ENCODE data around the gene MAGEA4.
"Not testable (repeated sequence)": the region's sequence is repeated elsewhere in the genome, so short reads cannot be mapped to it uniquely, and the experiment has no call there.

Gene MAGEA4

GRCh38 chrX:151896734-151897474, 15.8 kb upstream of the MAGEA4 start:
- TF ChIP-seq TAF1 (IDR thresholded peaks at IDR 0.05; ENCODE audit: low read depth, low read length) (no peak), POU2F2 (IDR thresholded peaks at IDR 0.05; ENCODE audit: low read depth, low read length) (no peak), POLR2A (IDR thresholded peaks at IDR 0.05; ENCODE audit: low read depth, low read length) (no peak), POLR2AphosphoS5 (IDR thresholded peaks at IDR 0.05; ENCODE audit: low read depth, low read length) (no peak), PAX5 (IDR thresholded peaks at IDR 0.05; ENCODE audit: insufficient read depth, low read length, severe bottlenecking) (no peak), SPI1 (IDR thresholded peaks at IDR 0.05; ENCODE audit: low read depth, low read length) (no peak)
- DNase-seq (ENCODE audit: insufficient read length, low spot score) (no peak), FAIRE-seq (no peak)

DNA sequence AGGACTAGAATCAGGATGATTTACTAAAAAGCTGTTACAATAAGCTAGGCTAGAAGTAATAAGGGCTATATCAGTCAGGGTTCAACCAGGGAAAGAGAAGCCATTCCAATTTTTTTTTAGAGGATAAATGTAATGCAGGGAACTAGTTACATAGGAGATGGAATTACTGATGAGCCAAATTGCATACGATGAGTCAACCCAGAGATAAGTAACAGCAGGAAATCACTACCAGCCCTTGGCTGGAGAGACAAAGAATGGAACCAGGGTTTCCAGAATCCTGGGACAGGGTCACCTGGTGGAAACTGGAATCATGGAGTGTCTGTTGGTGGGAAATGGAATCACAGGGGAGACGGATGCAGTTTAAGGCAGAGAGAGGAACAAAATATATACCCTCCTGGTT, 13.1 kb upstream of the MAGEA4 start:
- FAIRE-seq, result no peak
- TF ChIP-seq TAF1 (IDR thresholded peaks at IDR 0.05; ENCODE audit: low read depth, low read length) (no peak), SPI1 (IDR thresholded peaks at IDR 0.05; ENCODE audit: low read depth, low read length) (no peak), PAX5 (IDR thresholded peaks at IDR 0.05; ENCODE audit: insufficient read depth, low read length, severe bottlenecking) (no peak), POLR2AphosphoS5 (IDR thresholded peaks at IDR 0.05; ENCODE audit: low read depth, low read length) (no peak), POU2F2 (IDR thresholded peaks at IDR 0.05; ENCODE audit: low read depth, low read length) (no peak), POLR2A (IDR thresholded peaks at IDR 0.05; ENCODE audit: low read depth, low read length) (no peak)
- DNase-seq (ENCODE audit: insufficient read length, low spot score), result no peak

GRCh38 chrX:151901826-151902225, 10.9 kb upstream of the MAGEA4 start:
- no peak for TF ChIP-seq POLR2AphosphoS5 (IDR thresholded peaks at IDR 0.05; ENCODE audit: low read depth, low read length)
- no peak for TF ChIP-seq POU2F2 (IDR thresholded peaks at IDR 0.05; ENCODE audit: low read depth, low read length)
- TF ChIP-seq PAX5 (IDR thresholded peaks at IDR 0.05; ENCODE audit: insufficient read depth, low read length, severe bottlenecking), result no peak
- TF ChIP-seq POLR2A (IDR thresholded peaks at IDR 0.05; ENCODE audit: low read depth, low read length), result no peak
- TF ChIP-seq SPI1 (IDR thresholded peaks at IDR 0.05; ENCODE audit: low read depth, low read length), result no peak
- no peak for TF ChIP-seq TAF1 (IDR thresholded peaks at IDR 0.05; ENCODE audit: low read depth, low read length)
- FAIRE-seq (no peak), DNase-seq (ENCODE audit: insufficient read length, low spot score) (no peak)

GRCh38 chrX:151902813-151903591, 9.7 kb upstream of the MAGEA4 start:
- DNase-seq (ENCODE audit: insufficient read length, low spot score) (no peak), FAIRE-seq (no peak)
- no peak for TF ChIP-seq PAX5 (IDR thresholded peaks at IDR 0.05; ENCODE audit: insufficient read depth, low read length, severe bottlenecking)
- no peak for TF ChIP-seq POU2F2 (IDR thresholded peaks at IDR 0.05; ENCODE audit: low read depth, low read length)
- TF ChIP-seq TAF1 (IDR thresholded peaks at IDR 0.05; ENCODE audit: low read depth, low read length), result no peak
- TF ChIP-seq POLR2A (IDR thresholded peaks at IDR 0.05; ENCODE audit: low read depth, low read length), result no peak

GRCh38 chrX:151904989-151905388, 7.7 kb upstream of the MAGEA4 start:
- TF ChIP-seq PAX5 (IDR thresholded peaks at IDR 0.05; ENCODE audit: insufficient read depth, low read length, severe bottlenecking), result no peak
- TF ChIP-seq SPI1 (IDR thresholded peaks at IDR 0.05; ENCODE audit: low read depth, low read length), result no peak
- TF ChIP-seq POU2F2 (IDR thresholded peaks at IDR 0.05; ENCODE audit: low read depth, low read length), result no peak
- TF ChIP-seq POLR2A (IDR thresholded peaks at IDR 0.05; ENCODE audit: low read depth, low read length), result no peak
- TF ChIP-seq POLR2AphosphoS5 (IDR thresholded peaks at IDR 0.05; ENCODE audit: low read depth, low read length), result no peak
- no peak for TF ChIP-seq TAF1 (IDR thresholded peaks at IDR 0.05; ENCODE audit: low read depth, low read length)
- DNase-seq (ENCODE audit: insufficient read length, low spot score), result no peak
- FAIRE-seq, result no peak

- FAIRE-seq (no peak), DNase-seq (ENCODE audit: insufficient read length, low spot score) (no peak)
- TF ChIP-seq TAF1 (IDR thresholded peaks at IDR 0.05; ENCODE audit: low read depth, low read length), result no peak
- no peak for TF ChIP-seq SPI1 (IDR thresholded peaks at IDR 0.05; ENCODE audit: low read depth, low read length)
- no peak for TF ChIP-seq POLR2AphosphoS5 (IDR thresholded peaks at IDR 0.05; ENCODE audit: low read depth, low read length)
- TF ChIP-seq POLR2A (IDR thresholded peaks at IDR 0.05; ENCODE audit: low read depth, low read length), result no peak
- no peak for TF ChIP-seq POU2F2 (IDR thresholded peaks at IDR 0.05; ENCODE audit: low read depth, low read length)
Measured at GRCh38 chrX:151912221-151912620, 468 bp upstream of the MAGEA4 start.

GRCh38 chrX:151918736-151919135, 6.0 kb downstream of the MAGEA4 start:
- DNase-seq (ENCODE audit: insufficient read length, low spot score); FAIRE-seq: not testable (repeated sequence)

DNA sequence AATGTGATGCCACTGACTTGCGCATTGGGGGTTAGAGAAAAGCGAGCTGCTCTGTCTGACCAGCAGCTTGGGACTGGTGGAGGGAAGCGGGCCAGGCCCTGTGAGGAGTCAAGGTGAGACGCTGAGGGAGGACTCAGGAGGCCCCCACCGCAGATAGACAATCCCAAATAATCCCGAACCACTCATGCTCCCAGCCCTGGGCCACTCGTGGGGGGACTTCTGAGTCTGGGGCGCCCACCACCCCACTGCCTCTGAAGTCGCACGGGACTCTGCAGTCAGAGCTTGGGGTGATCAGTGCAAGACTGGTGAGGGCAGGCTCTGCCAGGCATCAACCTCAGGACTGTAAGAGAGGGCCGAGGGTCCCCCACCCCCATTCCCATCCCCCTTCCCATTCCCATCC, 6.9 kb downstream of the MAGEA4 start:
- TF ChIP-seq SPI1 (IDR thresholded peaks at IDR 0.05; ENCODE audit: low read depth, low read length), result no peak
- TF ChIP-seq POU2F2 (IDR thresholded peaks at IDR 0.05; ENCODE audit: low read depth, low read length), result no peak
- no peak for TF ChIP-seq TAF1 (IDR thresholded peaks at IDR 0.05; ENCODE audit: low read depth, low read length)
- TF ChIP-seq PAX5 (IDR thresholded peaks at IDR 0.05; ENCODE audit: insufficient read depth, low read length, severe bottlenecking), result no peak
- TF ChIP-seq POLR2AphosphoS5 (IDR thresholded peaks at IDR 0.05; ENCODE audit: low read depth, low read length), result no peak
- TF ChIP-seq POLR2A (IDR thresholded peaks at IDR 0.05; ENCODE audit: low read depth, low read length), result no peak
- FAIRE-seq (no peak), DNase-seq (ENCODE audit: insufficient read length, low spot score) (no peak)

DNA sequence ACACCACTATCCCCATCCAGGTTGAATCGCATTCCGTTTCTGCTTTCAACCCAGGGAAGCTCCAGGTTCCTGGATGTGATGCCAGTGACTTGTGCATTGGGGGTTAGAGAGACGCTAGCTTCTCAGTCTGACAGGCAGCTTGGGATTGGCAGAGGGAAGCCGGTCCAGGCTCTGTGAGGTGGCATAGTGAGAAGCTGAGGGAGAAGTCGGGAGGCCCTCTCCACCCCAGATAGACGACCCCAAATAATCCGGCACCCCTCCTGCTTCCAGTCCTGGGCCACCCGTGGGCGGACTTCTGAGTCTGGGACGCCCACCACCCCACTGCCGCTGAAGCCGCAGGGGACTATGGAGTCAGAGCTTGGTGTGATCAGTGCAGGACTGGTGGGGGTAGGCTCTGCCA, 7.4 kb downstream of the MAGEA4 start:
- no peak for TF ChIP-seq SPI1 (IDR thresholded peaks at IDR 0.05; ENCODE audit: low read depth, low read length)
- no peak for TF ChIP-seq POU2F2 (IDR thresholded peaks at IDR 0.05; ENCODE audit: low read depth, low read length)
- TF ChIP-seq POLR2AphosphoS5 (IDR thresholded peaks at IDR 0.05; ENCODE audit: low read depth, low read length), result no peak
- TF ChIP-seq PAX5 (IDR thresholded peaks at IDR 0.05; ENCODE audit: insufficient read depth, low read length, severe bottlenecking), result no peak
- no peak for TF ChIP-seq TAF1 (IDR thresholded peaks at IDR 0.05; ENCODE audit: low read depth, low read length)
- no peak for TF ChIP-seq POLR2A (IDR thresholded peaks at IDR 0.05; ENCODE audit: low read depth, low read length)
- no peak for DNase-seq (ENCODE audit: insufficient read length, low spot score)
- no peak for FAIRE-seq
